GM10266 (cell line): ENCODE data around the gene GNE.
"Not testable (repeated sequence)": the region's sequence is repeated elsewhere in the genome, so short reads cannot be mapped to it uniquely, and the experiment has no call there.

ENCODE experiments used
- DNase-seq: peaks from one replicate; pipeline ENCODE4 v3.0.0; 2012; ENCODE audit errors: extremely low spot score
- CTCF ChIP-seq: IDR thresholded peaks from 2 replicates; pipeline ENCODE4 v1.5.1; 2012; ENCODE audit warnings: mild to moderate bottlenecking, low read depth; ENCODE audit not compliant: control insufficient read depth, insufficient read depth; ENCODE audit errors: missing control alignments

GNE gene

GRCh38 chr9:36258208-36258995 lies at the start of gene GNE:
Gene GNE (minus strand): TSS chr9:36258448. CDS start chr9:36249355, 9,093 bp downstream.
- peak; percentile 94 for DNase-seq
- TF ChIP-seq CTCF = no peak

- DNase-seq = no peak
- TF ChIP-seq CTCF = no peak
Observed at GRCh38 chr9:36306471-36307306, 48.4 kb upstream of the GNE start.

- DNase-seq = not testable (repeated sequence)
Observed at GRCh38 chr9:36304366-36304765, 46.1 kb upstream of the GNE start.

GRCh38 chr9:36301227-36301626 lies 43.0 kb upstream of the GNE start:
- no peak for TF ChIP-seq CTCF
- no peak for DNase-seq

GRCh38 chr9:36298566-36298965 lies 40.3 kb upstream of the GNE start:
- no peak for DNase-seq
- TF ChIP-seq CTCF = no peak

GRCh38 chr9:36297798-36298197 lies 39.5 kb upstream of the GNE start:
- TF ChIP-seq CTCF = no peak

GRCh38 chr9:36294996-36295395 lies 36.7 kb upstream of the GNE start:
- not testable (repeated sequence) for DNase-seq

More at GRCh38 chr9:36297798-36298197, 39.5 kb upstream of the GNE start:
- DNase-seq = no peak

GRCh38 chr9:36293918-36294317 lies 35.7 kb upstream of the GNE start:
- DNase-seq = no peak
- no peak for TF ChIP-seq CTCF
